ENCODE results near the gene ATP6V0C. TPM values are rescaled to one million over a fixed set of nuclear protein-coding genes. Genes with fewer than 3 reads are reported as not detected.

The ATP6V0C gene
- polyA plus RNA-seq, 3 donors = 176 to 310 (median 187) TPM

DNA sequence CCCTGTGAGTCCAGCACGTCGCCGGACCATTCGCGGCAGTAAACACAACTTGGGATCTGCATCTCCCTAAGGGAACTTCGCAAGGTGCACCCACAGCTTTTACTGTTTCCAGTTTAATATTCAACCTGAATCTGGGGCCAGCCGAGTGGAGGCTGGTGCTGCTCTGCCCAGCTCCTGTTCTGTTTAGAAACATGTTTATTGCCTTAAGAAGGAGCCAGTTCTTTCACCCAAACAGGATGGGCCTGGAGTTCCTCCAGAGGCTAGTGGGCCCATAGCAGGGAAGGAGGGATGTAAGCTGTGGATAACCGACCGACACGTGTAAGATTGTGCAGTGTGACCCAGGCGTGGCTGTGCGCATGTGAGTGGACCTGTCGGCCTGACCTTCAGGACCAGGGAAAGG lies 21.5 kb upstream of the ATP6V0C start:
- intact Hi-C loops (cut with micrococcal nuclease) = no loop called here
- 97% methylated on average over 12 of the region's 13 CpGs for WGBS (ENCODE audit: insufficient coverage)
- peaks cover 15 to 27% of the 10 kb centered on the region in 2 donors for H3K36me3 ChIP-seq (replicated peaks in 1 of 2; ENCODE audit: control insufficient read depth in 1 of 2, insufficient read depth in 2 of 2, low read length in 2 of 2)
- no peak overlapping the region for H3K9ac ChIP-seq (ENCODE audit: insufficient read depth, low read length, poor library complexity, severe bottlenecking)
- peaks cover 2% of the 10 kb centered on the region in 3 donors for H3K27me3 Mint-ChIP-seq (ENCODE audit: low read depth in 3 of 3)
- H2AFZ ChIP-seq (ENCODE audit: insufficient read depth, low read depth, low read length, poor library complexity, severe bottlenecking) = no peak overlapping the region
- peaks cover 17 to 21% of the 10 kb centered on the region in 2 donors for H3K4me1 ChIP-seq (ENCODE audit: control insufficient read depth in 1 of 2, insufficient read depth in 2 of 2, low read length in 2 of 2)
- TF ChIP-seq CTCF (IDR thresholded peaks at IDR 0.05) = no peak
- no peaks in the 10 kb centered on the region for H3K27me3 ChIP-seq (ENCODE audit: control insufficient read depth in 2 of 2, insufficient read depth in 2 of 2, low read length in 2 of 2)
- no peak overlapping the region for H3K4me2 ChIP-seq (replicated peaks; ENCODE audit: extremely low read depth, low read length, poor library complexity, severe bottlenecking)
- DNase-seq = no peak
- H3K79me2 ChIP-seq (ENCODE audit: insufficient read depth, low read length) = peaks cover 29% of the 10 kb centered on the region
- peaks cover 24 to 25% of the 10 kb centered on the region in 2 donors for H3K36me3 Mint-ChIP-seq
- H3K27ac ChIP-seq (ENCODE audit: low read depth in 1 of 2, low read length in 2 of 2) = no peak overlapping the region
- H3K4me1 Mint-ChIP-seq = peaks cover 14% of the 10 kb centered on the region
- no peaks in the 10 kb centered on the region for H4K20me1 ChIP-seq (ENCODE audit: insufficient read depth, low read length)
- H3K4me3 Mint-ChIP-seq = no peak overlapping the region
- H3K9me3 Mint-ChIP-seq = peaks cover 0 to 5% (median 2%) of the 10 kb centered on the region in 7 donors
- no peaks in the 10 kb centered on the region for H3K9me3 ChIP-seq (replicated peaks in 1 of 2; ENCODE audit: control insufficient read depth in 1 of 2, insufficient read depth in 1 of 2, low read length in 2 of 2)
- H3K27ac Mint-ChIP-seq = peak overlapping the region in 1 of 7 donors; percentile 56
- no peak overlapping the region for H3K4me3 ChIP-seq (replicated peaks in 1 of 3; ENCODE audit: low read depth in 2 of 3, low read length in 3 of 3)

GRCh38 chr16:2493605-2494004 lies 20.1 kb upstream of the ATP6V0C start:
- H3K27me3 Mint-ChIP-seq (ENCODE audit: low read depth in 3 of 3) = no peaks in the 10 kb centered on the region
- peak overlapping the region in 1 of 2 donors; percentile 18 for H3K27ac ChIP-seq (ENCODE audit: low read depth in 1 of 2, low read length in 2 of 2)
- peaks cover 20 to 39% of the 10 kb centered on the region in 2 donors for H3K36me3 ChIP-seq (replicated peaks in 1 of 2; ENCODE audit: control insufficient read depth in 1 of 2, insufficient read depth in 2 of 2, low read length in 2 of 2)
- peak overlapping the region in 1 of 7 donors; percentile 46 for H3K27ac Mint-ChIP-seq
- intact Hi-C loops (cut with micrococcal nuclease) = no loop called here
- H3K79me2 ChIP-seq (ENCODE audit: insufficient read depth, low read length) = peaks cover 25% of the 10 kb centered on the region
- no peak overlapping the region for H3K9ac ChIP-seq (ENCODE audit: insufficient read depth, low read length, poor library complexity, severe bottlenecking)
- H3K4me3 ChIP-seq (replicated peaks in 1 of 3; ENCODE audit: low read depth in 2 of 3, low read length in 3 of 3) = no peak overlapping the region
- H3K9me3 ChIP-seq (replicated peaks in 1 of 2; ENCODE audit: control insufficient read depth in 1 of 2, insufficient read depth in 1 of 2, low read length in 2 of 2) = no peaks in the 10 kb centered on the region
- peaks cover 0 to 5% (median 2%) of the 10 kb centered on the region in 7 donors for H3K9me3 Mint-ChIP-seq
- no peak for DNase-seq
- no peak overlapping the region for H3K4me2 ChIP-seq (replicated peaks; ENCODE audit: extremely low read depth, low read length, poor library complexity, severe bottlenecking)
- H2AFZ ChIP-seq (ENCODE audit: insufficient read depth, low read depth, low read length, poor library complexity, severe bottlenecking) = no peak overlapping the region
- 99% methylated on average over 6 of the region's 6 CpGs for WGBS (ENCODE audit: insufficient coverage)
- peaks cover 5 to 8% of the 10 kb centered on the region in 2 donors for H3K4me1 ChIP-seq (ENCODE audit: control insufficient read depth in 1 of 2, insufficient read depth in 2 of 2, low read length in 2 of 2)
- peaks cover 32 to 37% of the 10 kb centered on the region in 2 donors for H3K36me3 Mint-ChIP-seq
- no peaks in the 10 kb centered on the region for H4K20me1 ChIP-seq (ENCODE audit: insufficient read depth, low read length)
- H3K4me1 Mint-ChIP-seq = peaks cover 4% of the 10 kb centered on the region
- no peak for TF ChIP-seq CTCF (IDR thresholded peaks at IDR 0.05)
- H3K4me3 Mint-ChIP-seq = no peak overlapping the region
- H3K27me3 ChIP-seq (ENCODE audit: control insufficient read depth in 2 of 2, insufficient read depth in 2 of 2, low read length in 2 of 2) = no peaks in the 10 kb centered on the region

All from CD14-positive monocyte (primary cell).